ENCODE data around the gene MPRIP.

Gene MPRIP

DNA sequence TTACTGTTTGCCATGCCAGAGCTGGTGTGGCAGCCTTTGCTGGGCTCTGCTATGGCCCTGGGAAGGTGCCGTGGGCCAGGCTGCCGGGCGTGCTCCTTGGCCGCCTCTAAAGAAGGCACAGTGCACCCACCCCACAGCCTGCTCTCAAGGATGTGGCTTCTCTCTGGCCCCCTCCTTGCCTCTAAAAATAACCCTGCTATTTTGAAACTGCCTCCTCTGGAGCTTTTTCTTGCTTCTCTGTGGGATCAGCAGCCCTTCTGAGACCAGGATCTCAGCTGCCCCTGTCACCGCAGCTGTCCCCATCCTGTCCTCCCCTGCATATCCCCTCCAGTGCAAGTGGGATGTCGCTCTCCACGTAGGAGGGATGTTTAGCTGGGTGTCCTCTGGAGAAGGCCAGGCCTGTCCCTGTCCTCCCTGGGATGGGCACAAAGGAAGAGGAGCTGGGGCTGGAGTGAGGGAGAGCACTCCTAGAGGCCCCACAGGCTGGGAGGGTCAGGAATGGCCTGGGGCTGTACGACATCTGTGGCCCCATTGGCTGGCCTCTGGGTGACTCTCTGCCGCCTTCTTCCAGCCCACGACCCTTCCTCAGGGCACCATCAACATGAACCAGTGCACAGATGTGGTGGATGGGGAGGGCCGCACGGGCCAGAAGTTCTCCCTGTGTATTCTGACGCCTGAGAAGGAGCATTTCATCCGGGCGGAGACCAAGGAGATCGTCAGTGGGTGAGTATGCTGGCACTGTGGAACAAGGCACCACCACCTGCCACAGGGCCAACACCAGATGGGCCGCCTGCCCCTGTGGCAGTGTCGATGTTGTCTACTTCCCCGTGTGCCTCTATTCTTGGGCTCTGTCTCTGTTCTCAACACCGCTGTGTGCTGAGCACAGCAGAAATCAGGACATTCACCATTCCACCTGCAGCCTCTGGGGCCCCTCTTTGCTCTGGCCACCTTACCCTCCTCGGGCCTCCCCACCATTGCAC lies 84.2 kb downstream of the MPRIP start:
- no peak for DNase-seq (ENCODE audit: extremely low read depth, low read depth)
- TF ChIP-seq, protein P1, sequence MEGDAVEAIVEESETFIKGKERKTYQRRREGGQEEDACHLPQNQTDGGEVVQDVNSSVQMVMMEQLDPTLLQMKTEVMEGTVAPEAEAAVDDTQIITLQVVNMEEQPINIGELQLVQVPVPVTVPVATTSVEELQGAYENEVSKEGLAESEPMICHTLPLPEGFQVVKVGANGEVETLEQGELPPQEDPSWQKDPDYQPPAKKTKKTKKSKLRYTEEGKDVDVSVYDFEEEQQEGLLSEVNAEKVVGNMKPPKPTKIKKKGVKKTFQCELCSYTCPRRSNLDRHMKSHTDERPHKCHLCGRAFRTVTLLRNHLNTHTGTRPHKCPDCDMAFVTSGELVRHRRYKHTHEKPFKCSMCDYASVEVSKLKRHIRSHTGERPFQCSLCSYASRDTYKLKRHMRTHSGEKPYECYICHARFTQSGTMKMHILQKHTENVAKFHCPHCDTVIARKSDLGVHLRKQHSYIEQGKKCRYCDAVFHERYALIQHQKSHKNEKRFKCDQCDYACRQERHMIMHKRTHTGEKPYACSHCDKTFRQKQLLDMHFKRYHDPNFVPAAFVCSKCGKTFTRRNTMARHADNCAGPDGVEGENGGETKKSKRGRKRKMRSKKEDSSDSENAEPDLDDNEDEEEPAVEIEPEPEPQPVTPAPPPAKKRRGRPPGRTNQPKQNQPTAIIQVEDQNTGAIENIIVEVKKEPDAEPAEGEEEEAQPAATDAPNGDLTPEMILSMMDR (IDR thresholded peaks at IDR 0.05; ENCODE audit: low read depth, low read length), result no peak

DNA sequence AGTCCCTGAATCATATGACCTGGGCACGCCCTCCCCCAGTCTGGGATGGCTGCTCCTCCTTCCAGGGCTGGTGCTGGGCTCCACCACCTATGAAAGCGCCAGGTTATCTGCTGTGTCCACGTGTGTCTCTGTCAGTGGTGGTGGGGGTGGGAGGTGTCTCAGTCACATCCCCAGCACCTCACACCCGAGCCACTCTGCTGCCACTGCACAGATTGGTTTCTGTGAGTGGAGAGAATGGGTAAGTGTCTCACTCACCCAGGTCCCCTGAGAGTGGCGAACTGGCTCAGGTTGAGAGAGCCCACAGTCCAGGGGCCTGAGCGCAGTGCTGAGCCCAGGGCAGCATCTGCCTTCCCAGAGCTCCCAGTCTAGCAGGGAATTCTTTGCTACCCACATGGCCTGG lies 84.9 kb downstream of the MPRIP start:
- DNase-seq (ENCODE audit: extremely low read depth, low read depth), result no peak
- TF ChIP-seq, protein P1 (IDR thresholded peaks at IDR 0.05; ENCODE audit: low read depth, low read length), result no peak

DNA sequence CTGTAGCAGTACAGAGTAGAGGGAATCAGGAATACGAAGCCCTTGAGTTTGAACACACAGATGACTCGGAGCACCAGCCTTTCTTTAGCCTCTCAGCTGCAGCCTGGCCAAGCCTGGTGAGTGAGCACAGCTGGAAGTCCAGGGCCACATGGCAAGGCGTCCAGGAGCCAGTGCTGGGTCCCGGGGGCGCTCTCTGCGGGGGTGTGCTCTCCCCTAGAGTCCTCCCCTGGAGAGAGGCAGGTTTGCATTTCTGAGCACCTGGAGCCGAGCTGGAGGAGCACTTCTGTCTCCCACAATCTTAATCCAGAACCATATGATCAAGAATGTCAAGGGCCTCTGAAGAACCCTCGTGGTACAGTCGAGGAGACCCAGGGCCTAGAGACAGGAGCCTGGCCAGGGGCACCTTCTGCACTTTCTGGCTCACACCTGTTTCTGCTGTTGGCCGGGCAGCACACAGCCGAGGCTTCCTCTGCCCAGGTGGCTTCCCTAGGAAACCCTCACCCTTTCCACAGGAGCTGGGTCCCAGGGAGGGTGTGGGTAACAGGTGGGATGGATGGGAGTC lies 85.6 kb downstream of the MPRIP start:
- DNase-seq (ENCODE audit: extremely low read depth, low read depth), result no peak
- TF ChIP-seq, protein P1 (IDR thresholded peaks at IDR 0.05; ENCODE audit: low read depth, low read length), result no peak

DNA sequence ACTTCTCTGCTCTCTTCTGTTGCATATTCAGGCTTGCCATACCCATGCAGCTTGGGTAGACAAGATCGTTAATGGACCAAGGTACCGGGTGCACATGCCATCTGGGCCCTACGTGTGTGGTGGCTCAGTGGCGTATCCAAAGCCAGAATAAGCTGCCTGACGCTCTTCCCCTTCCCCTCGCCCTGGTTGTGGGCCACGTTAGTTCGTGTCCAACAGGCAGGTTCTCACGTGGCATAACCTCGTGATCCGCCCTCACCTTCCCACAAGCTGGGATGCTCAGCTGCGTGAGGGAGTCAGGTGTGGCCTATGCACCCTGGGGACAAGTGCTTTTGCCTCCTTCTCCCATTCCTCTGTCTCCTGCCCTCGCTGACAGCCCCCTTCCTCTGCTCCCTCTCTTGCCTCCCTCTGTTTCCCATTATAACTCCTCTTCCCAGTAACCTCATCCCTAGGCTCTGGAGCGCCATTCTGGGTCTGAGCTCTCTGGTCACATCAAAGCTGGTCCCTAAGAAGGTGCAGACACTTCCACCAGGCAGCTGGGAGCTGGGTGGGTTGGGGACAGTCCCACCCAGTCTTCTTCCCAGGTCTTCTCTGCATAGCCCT lies 86.3 kb downstream of the MPRIP start:
- TF ChIP-seq, protein P1 (IDR thresholded peaks at IDR 0.05; ENCODE audit: low read depth, low read length), result no peak
- no peak for DNase-seq (ENCODE audit: extremely low read depth, low read depth)

DNA sequence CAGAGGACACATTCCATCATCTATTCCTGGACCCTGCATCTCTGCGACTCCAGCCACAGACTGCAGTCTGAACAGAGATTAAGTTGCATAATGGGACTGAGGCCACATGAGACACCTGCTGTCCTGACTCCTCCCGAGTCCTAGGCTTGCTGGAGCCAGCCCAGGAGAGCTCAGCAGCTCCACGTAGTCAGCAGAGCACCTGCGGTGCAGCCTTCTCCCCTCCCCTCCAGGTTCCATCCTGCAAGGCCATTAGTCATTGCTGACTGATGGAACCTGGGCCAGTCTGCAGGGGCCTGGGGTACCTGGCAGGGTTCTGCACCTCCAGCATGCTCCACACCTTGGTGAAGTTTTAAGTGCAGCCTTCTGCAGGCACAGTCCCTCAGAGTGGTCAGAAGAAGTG lies 87.2 kb downstream of the MPRIP start:
- no peak for DNase-seq (ENCODE audit: extremely low read depth, low read depth)
- TF ChIP-seq, protein P1 (IDR thresholded peaks at IDR 0.05; ENCODE audit: low read depth, low read length), result no peak

DNA sequence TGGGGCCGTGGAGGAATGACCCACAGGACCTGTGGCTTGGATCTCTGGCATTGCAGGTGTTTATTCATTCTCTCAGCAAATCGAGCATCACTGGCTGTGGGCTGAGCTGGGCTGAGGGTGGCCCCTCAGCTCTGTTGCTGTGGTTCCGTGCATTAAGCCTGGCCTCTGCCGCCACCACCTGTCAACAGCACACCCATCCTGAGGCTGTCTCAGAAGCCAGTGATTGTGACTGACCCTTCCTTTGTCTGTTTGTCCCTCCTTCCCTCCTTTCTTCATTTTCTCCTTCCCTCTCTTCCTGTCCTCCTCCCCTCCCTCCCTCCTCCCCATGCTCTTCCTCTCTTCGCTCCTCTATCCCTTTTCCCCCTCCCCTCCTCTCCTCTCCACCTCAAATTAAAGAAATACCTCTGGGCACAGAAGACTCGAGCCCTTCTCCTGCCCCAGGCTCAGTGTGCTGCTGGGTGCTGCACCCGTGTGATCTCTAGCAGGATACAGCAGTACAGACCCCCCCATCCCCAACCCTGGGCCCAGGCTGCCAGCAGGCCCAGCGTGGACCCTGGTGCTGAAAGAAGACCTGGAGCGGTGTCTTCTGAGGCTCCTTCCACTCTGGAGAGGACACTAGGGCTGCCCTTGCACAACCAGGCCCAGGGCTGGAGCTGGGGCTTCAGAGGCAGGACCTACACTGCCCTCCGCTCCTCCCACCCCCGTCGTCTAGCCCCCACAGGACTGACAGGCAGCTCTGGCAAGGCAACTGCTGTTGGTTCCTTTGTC lies 88.0 kb downstream of the MPRIP start:
- TF ChIP-seq, protein P1 (IDR thresholded peaks at IDR 0.05; ENCODE audit: low read depth, low read length), result no peak
- no peak for DNase-seq (ENCODE audit: extremely low read depth, low read depth)

Measured in AG09319 (cell line).